Transverse colon (tissue), 4 donors: Measurements from ENCODE around the gene MZF1. TPM values are rescaled to one million over a fixed set of nuclear protein-coding genes. Genes with fewer than 3 reads are reported as not detected.

Experiments used
- DNase-seq: peaks from one replicate; pipeline ENCODE4 v3.0.0-alpha.2; 2019
- H3K27ac ChIP-seq, 4 donors: fragments of 200-600 bp; sonication (generic); 2 replicates each; pipeline ENCODE4 v1.5.1; 2016 to 2018; ENCODE audit warnings: inconsistent platforms in 4 of 4
- H3K27me3 ChIP-seq: fragments of 200-600 bp; sonication (generic); 2 replicates; pipeline ENCODE4 v1.5.1; 2017; ENCODE audit warnings: inconsistent platforms
- H3K36me3 ChIP-seq, 4 donors: fragments of 200-600 bp; sonication (generic); 2 replicates each; pipeline ENCODE4 v1.5.1; 2017 to 2019; ENCODE audit warnings: inconsistent platforms in 4 of 4
- H3K4me1 ChIP-seq, 4 donors: fragments of 200-600 bp; sonication (generic); 2 replicates each; pipeline ENCODE4 v1.5.1; 2017 to 2020; ENCODE audit warnings: inconsistent platforms in 4 of 4
- H3K4me3 ChIP-seq, 4 donors: fragments of 200-600 bp; sonication (generic); 1 replicate in 1 of 4; 2 replicates in 3 of 4; pipeline versions ENCODE4 v1.5.1 to v1.6.1; 2017 to 2019; ENCODE audit warnings: inconsistent platforms in 4 of 4
- H3K9me3 ChIP-seq, 2 donors: fragments of 200-600 bp; sonication (generic); 2 replicates each; pipeline ENCODE4 v1.5.1; 2017 to 2019; ENCODE audit warnings: inconsistent platforms in 2 of 2
- EP300 ChIP-seq: sonication (generic); formaldehyde crosslinking; IDR thresholded peaks from one replicate; pipeline ENCODE4 v1.6.1; 2017; ENCODE audit warnings: antibody characterized with exemption, low read depth
- POLR2A ChIP-seq: fragments of 450-650 bp; IDR thresholded peaks from one replicate; pipeline ENCODE4 v1.6.1; 2016; ENCODE audit warnings: antibody characterized with exemption, mild to moderate bottlenecking, moderate library complexity
- POLR2AphosphoS5 ChIP-seq, 3 donors: sonication (generic); formaldehyde crosslinking; IDR thresholded peaks; one replicate each; pipeline ENCODE4 v1.6.1; 2016; ENCODE audit warnings: antibody characterized with exemption in 3 of 3
- WGBS, 2 donors: methylation state at CpG; one replicate each; pipeline ENCODE4 v1.1.5; 2018; ENCODE audit warnings: low coverage in 1 of 2; 5-methylcytosine and 5-hydroxymethylcytosine counted together
- in situ Hi-C, 4 donors: fragments of 200-750 bp; cut with MboI; loops; one replicate each; pipeline versions ENCODE4 v1.15.0 to v1.15.1; 2017; ENCODE audit warnings: low sequenced_read_pairs in 3 of 4, low pct_ligation_motif_present in 1 of 4, low pct_unique_long_range_greater_than_20kb in 1 of 4
- intact Hi-C: fragments of 100-400 bp; cut with DNase I; formaldehyde crosslinking; loops from one replicate; pipeline ENCODE4 v1.15.1; 2023; ENCODE audit warnings: low total_unique reads
- total RNA-seq, 4 donors: library from RNA; depleted of rRNA; stranded (reverse); fragments of >200 nt; gene quantifications; one replicate each; pipeline ENCODE4 v1.1.0, GENCODE V29; 2016
- TF ChIP-seq, protein P1 (sequence below), 5 experiments: fragments of 200-600 bp in 3 of 5; fragments of 450-650 bp in 2 of 5; sonication (generic) in 3 of 5; IDR thresholded peaks; 1 replicate in 2 of 5; 2 replicates in 3 of 5; pipeline ENCODE4 v1.5.1; 2016 to 2017; ENCODE audit warnings: antibody characterized with exemption in 5 of 5, inconsistent platforms in 3 of 5, mild to moderate bottlenecking in 2 of 5, moderate library complexity in 1 of 5

MZF1 gene
- total RNA-seq, 4 donors from 2014 or later: 45.5 to 113 (median 67.1) TPM

DNA sequence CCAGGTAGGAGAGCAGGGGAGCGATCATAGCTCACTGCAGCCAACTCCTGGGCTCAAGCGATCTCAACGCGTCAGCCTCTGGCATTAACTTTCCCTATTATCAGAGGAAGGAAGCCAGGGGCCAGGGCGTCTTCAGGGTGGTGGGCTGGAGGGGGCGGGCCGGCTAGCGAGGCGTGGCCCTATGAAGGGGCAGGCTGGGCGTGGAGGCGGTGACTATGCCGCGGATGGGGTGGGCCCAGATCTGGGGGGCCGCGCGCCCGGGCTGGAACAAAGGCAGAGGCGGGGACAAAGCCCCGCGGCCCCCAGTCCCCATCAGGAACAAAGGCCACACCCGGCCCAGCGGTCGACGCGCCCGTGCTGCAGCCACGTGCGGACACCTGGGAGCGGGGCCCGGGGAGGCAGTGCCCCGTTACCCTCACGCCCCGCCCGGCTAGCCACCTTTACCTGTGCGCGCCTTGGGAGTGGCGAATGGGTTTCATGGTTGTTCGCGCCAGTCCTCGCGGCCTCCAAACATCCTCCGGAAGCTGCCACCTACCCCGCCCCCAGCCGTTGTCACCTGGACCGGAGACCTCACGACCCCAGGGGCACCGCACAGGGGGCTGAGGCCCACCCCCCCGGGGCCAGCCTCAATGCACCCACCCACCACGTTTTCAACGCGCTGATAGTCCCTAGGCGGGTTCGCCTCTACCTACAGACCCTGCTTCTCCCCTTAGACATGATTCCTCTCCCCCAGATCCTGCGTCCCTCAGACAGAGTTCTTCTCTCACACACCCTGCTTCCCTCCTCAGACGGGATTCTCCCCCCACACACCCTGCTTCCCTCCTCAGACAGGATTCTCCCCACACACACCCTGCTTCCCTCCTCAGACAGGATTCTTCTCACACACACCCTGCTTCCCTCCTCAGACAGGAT, 34.6 kb downstream of the MZF1 start:
- Histone ChIP-seq H3K9me3 (no peaks in the 10 kb centered on the region), H3K36me3 (no peaks in the 10 kb centered on the region), H3K4me1 (peaks cover 0 to 17% (median 12%) of the 10 kb centered on the region in 4 donors), H3K4me3 (peak overlapping the region in 3 of 4 donors; percentile 1 to 37 (median 11)), H3K27me3 (peaks cover 14% of the 10 kb centered on the region), H3K27ac (no peak overlapping the region)
- in situ Hi-C loops (no loop called here), intact Hi-C loops (no loop called here)
- 6 to 7% methylated on average over 7 to 40 of the region's 55 CpGs for WGBS, 2 donors
- DNase-seq: no peak
- TF ChIP-seq POLR2A (no peak), POLR2AphosphoS5 (IDR thresholded peaks at IDR 0.05) (no peak), EP300 (no peak)
- TF ChIP-seq, protein P1, sequence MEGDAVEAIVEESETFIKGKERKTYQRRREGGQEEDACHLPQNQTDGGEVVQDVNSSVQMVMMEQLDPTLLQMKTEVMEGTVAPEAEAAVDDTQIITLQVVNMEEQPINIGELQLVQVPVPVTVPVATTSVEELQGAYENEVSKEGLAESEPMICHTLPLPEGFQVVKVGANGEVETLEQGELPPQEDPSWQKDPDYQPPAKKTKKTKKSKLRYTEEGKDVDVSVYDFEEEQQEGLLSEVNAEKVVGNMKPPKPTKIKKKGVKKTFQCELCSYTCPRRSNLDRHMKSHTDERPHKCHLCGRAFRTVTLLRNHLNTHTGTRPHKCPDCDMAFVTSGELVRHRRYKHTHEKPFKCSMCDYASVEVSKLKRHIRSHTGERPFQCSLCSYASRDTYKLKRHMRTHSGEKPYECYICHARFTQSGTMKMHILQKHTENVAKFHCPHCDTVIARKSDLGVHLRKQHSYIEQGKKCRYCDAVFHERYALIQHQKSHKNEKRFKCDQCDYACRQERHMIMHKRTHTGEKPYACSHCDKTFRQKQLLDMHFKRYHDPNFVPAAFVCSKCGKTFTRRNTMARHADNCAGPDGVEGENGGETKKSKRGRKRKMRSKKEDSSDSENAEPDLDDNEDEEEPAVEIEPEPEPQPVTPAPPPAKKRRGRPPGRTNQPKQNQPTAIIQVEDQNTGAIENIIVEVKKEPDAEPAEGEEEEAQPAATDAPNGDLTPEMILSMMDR (IDR thresholded peaks at IDR 0.05): no peak

DNA sequence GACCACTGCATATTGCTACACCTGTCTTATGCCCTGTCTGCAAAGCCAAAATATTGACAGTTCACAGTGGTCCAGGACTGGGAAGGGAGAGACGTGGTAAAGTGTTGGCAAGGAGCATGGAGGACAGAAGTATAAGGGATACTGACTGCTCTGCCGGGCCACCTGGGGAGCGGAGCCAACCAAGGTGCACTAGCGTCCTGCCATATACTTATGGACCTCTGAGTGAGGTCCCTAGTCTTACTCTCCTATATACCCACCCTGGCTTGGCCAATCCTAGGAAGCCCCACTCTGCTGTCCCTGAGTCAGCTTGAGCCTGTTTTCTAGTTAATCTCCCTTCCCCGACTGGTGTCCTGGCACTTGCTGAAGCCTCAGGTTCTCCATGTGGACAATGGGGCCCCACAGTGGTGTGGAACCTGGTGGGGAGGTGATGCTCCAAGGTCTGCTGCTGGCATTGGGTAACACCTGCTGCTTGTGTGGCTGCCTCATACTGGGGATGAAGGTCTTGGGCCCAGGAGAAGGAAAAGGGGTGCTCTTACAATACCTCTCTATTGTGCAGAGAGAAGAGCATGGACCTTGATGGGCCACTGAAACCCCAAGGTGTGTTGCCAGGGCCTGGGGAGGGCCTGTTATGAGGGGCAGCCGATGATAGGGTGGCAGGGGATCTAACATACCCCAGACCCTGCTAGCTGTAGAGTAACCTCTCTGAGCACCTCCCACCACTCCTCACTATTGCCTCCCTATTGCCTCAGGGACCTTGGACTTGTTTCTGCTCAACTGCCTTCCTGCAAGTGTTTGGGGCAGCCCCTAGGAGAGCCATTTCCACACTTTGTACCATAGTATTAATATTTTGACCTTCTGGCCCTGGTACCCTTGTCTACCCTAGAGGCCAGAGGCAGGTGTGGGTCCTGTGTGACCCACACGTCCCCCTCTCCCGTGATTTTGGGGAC, 36.0 kb downstream of the MZF1 start:
- in situ Hi-C loops: no loop called here
- peaks cover 0 to 9% (median 8%) of the 10 kb centered on the region in 4 donors for H3K4me1 ChIP-seq
- no peak overlapping the region for H3K4me3 ChIP-seq
- 87 to 93% methylated on average over 4 to 8 of the region's 8 CpGs for WGBS, 2 donors
- no peak overlapping the region for H3K27ac ChIP-seq
- no peaks in the 10 kb centered on the region for H3K9me3 ChIP-seq
- no peak for TF ChIP-seq POLR2A
- TF ChIP-seq EP300: no peak
- TF ChIP-seq POLR2AphosphoS5 (IDR thresholded peaks at IDR 0.05): no peak
- TF ChIP-seq, protein P1 (IDR thresholded peaks at IDR 0.05): no peak
- intact Hi-C loops: no loop called here
- peaks cover 14% of the 10 kb centered on the region for H3K27me3 ChIP-seq
- H3K36me3 ChIP-seq: no peaks in the 10 kb centered on the region
- DNase-seq: no peak

DNA sequence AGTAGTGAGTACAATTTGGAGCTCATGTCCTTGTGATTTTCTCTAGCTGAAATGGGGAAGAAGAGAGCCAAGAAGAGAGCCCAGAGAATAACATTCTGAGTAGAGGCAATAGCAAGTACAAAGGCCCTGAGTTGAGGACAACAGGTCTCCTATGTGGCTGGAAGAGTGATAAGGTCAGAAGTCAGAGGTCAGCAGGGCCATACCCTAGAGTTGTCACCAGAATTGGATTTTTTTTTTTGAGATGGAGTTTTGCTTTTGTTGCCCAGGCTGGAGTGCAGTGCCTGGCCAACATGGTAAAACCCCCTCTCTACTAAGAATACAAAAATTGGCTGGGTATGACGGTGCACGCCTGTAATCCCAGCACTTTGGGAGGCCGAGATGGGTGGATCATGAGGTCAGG, 37.3 kb downstream of the MZF1 start:
- Histone ChIP-seq H3K36me3 (no peaks in the 10 kb centered on the region), H3K27ac (no peak overlapping the region), H3K9me3 (no peaks in the 10 kb centered on the region), H3K27me3 (peaks cover 14% of the 10 kb centered on the region), H3K4me3 (no peak overlapping the region), H3K4me1 (peaks cover 0 to 9% (median 8%) of the 10 kb centered on the region in 4 donors)
- no peak for DNase-seq
- in situ Hi-C loops: no loop called here
- 96% methylated on average over 3 of the region's 3 CpGs; no CpG with 5 or more reads in 1 of the 2 donors for WGBS, 2 donors
- TF ChIP-seq EP300: no peak
- no peak for TF ChIP-seq POLR2AphosphoS5 (IDR thresholded peaks at IDR 0.05)
- no peak for TF ChIP-seq POLR2A
- intact Hi-C loops: no loop called here

DNA sequence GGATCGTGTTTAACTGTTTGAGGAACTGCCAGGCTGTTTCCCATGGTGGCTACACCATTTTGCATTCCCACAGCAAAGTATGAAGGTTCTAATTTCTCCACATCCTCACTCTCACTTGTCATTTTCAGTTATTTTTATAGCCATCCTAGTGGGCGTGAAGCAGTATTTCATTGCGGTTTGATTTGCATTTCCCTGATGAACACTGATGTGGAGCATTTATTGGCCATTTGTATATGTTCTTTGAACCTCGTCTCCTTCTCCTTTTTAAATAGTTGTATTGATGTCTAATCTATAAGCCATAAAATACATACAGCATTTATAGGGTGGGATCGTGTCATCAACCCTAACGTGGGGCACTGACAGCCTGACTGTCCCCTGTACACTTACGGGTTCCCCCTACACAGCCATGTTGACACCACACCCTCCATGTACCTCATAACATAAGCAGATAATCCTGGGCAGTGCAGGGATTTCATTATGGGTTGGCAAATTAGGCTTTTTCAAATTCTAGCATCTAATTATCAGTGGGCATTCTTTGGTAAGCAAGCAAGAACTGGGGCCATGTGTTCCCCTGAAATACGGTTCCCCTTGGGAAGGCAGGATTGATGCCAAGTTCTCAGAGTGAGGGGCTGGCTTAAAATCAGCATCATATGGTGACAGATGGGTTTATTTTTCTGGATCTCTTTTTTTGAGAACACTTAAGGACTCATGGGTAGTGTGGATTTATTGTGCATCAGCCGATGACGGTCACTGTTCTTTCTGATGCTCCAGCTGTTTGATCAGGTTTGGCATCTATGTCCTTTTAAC, 41.9 kb downstream of the MZF1 start:
- no peak for DNase-seq
- intact Hi-C loops: no loop called here

More for the DNA sequence above, 41.9 kb downstream of the MZF1 start:
- no peaks in the 10 kb centered on the region for H3K4me1 ChIP-seq
- no peak overlapping the region for H3K4me3 ChIP-seq
- in situ Hi-C loops: no loop called here
- no peak for TF ChIP-seq EP300
- TF ChIP-seq POLR2AphosphoS5 (IDR thresholded peaks at IDR 0.05): no peak
- TF ChIP-seq, protein P1 (IDR thresholded peaks at IDR 0.05): no peak
- TF ChIP-seq POLR2A: no peak
- no peak overlapping the region for H3K27ac ChIP-seq
- WGBS, 2 donors: 45 to 49% methylated on average over 10 of the region's 10 CpGs
- H3K9me3 ChIP-seq: no peaks in the 10 kb centered on the region
- H3K27me3 ChIP-seq: no peaks in the 10 kb centered on the region
- no peaks in the 10 kb centered on the region for H3K36me3 ChIP-seq
